ENCODE measurements around the gene PRKN.

GRCh38 chr6:162627825-162628224 lies 99.7 kb downstream of the PRKN start:
- TF ChIP-seq CTCF (conservative IDR thresholded peaks at IDR 0.05; ENCODE audit: low read depth, low read length): no peak
- no peak for TF ChIP-seq EZH2 (IDR thresholded peaks at IDR 0.05; ENCODE audit: borderline replicate concordance, low read depth, low read length, poor library complexity, severe bottlenecking)

All from A673 (cell line).